Caco-2 (cell line): ENCODE results near the gene ASTN2. TPM values are rescaled to one million over a fixed set of nuclear protein-coding genes. Genes with fewer than 3 reads are reported as not detected.
"Not testable (repeated sequence)": the region's sequence is repeated elsewhere in the genome, so short reads cannot be mapped to it uniquely, and the experiment has no call there.

ENCODE experiments used
- BruUV-seq: library from RNA; stranded (reverse); fragments of 400-500 nt; replicated peaks from 2 replicates; lab custom pipeline; 2021; lab: Mats Ljungman, UMichigan
- CTCF ChIA-PET: fragments of 300-600 bp; sonication (Branson Sonifier 250); formaldehyde crosslinking; loops from one replicate; lab custom pipeline; 2022; ENCODE audit warnings: antibody characterized with exemption; lab: Charles Lee
- POLR2A ChIA-PET: fragments of 300-600 bp; sonication (Branson Sonifier 250); formaldehyde crosslinking; loops from one replicate; lab custom pipeline; 2022; ENCODE audit warnings: antibody characterized with exemption; lab: Charles Lee
- DNase-seq, 2 experiments: peaks; one replicate each; pipeline versions ENCODE4 v3.0.0 to v3.0.0-alpha.2; 2020 to 2022
- H3K27me3 ChIP-seq: replicated peaks from 2 replicates; pipeline ENCODE4 v1.6.0; 2011; ENCODE audit warnings: low read length; ENCODE audit not compliant: control insufficient read depth, insufficient read depth
- H3K36me3 ChIP-seq: 2 replicates; pipeline ENCODE4 v1.5.1; 2011; ENCODE audit warnings: low read length; ENCODE audit not compliant: control insufficient read depth, insufficient read depth
- H3K4me1 ChIP-seq: fragments of 250-450 bp; sonication (Bioruptor Pico); 2 replicates; pipeline ENCODE4 v1.5.1; 2020; ENCODE audit warnings: mild to moderate bottlenecking
- H3K4me3 ChIP-seq: 2 replicates; pipeline ENCODE4 v1.5.1; 2011; ENCODE audit warnings: low read depth, mild to moderate bottlenecking, control low read depth, low read length
- H3K9me3 ChIP-seq: fragments of 250-450 bp; sonication (Bioruptor Pico); 2 replicates; pipeline ENCODE4 v1.5.1; 2020; ENCODE audit warnings: mild to moderate bottlenecking, moderate library complexity
- H3K27ac Mint-ChIP-seq: one replicate; pipeline ENCODE4 v1.8.0; 2022; ENCODE audit warnings: mixed read lengths; ENCODE audit not compliant: unreplicated experiment
- H3K27me3 Mint-ChIP-seq: one replicate; pipeline ENCODE4 v1.8.0; 2022; ENCODE audit warnings: mixed read lengths; ENCODE audit not compliant: insufficient read depth, unreplicated experiment
- H3K36me3 Mint-ChIP-seq: one replicate; pipeline ENCODE4 v1.8.0; 2022; ENCODE audit warnings: mild to moderate bottlenecking, mixed read lengths; ENCODE audit not compliant: insufficient read depth, unreplicated experiment
- H3K4me1 Mint-ChIP-seq: one replicate; pipeline ENCODE4 v1.8.0; 2022; ENCODE audit warnings: low read depth, mixed read lengths; ENCODE audit not compliant: unreplicated experiment
- H3K4me3 Mint-ChIP-seq: one replicate; pipeline ENCODE4 v1.8.0; 2022; ENCODE audit warnings: mild to moderate bottlenecking, moderate library complexity, mixed read lengths; ENCODE audit not compliant: unreplicated experiment
- H3K9me3 Mint-ChIP-seq: one replicate; pipeline ENCODE4 v1.8.0; 2022; ENCODE audit warnings: mixed read lengths; ENCODE audit not compliant: unreplicated experiment
- intact Hi-C: fragments of 100-400 bp; cut with micrococcal nuclease; formaldehyde crosslinking; loops from one replicate; pipeline ENCODE4 v1.10.0; 2022; ENCODE audit not compliant: unreplicated experiment
- total RNA-seq: library from RNA; stranded (reverse); gene quantifications from 2 replicates; pipeline ENCODE4 v1.2.3, GENCODE V29; 2022
- TF ChIP-seq, protein P1 (sequence below), 2 experiments: fragments of 200-600 bp in 1 of 2; IDR thresholded peaks; 1 replicate in 1 of 2; 2 replicates in 1 of 2; pipeline versions ENCODE4 v1.5.1 to v1.8.0; 2011 to 2022; ENCODE audit warnings: antibody characterized with exemption in 1 of 2, control low read depth in 1 of 2, inconsistent platforms in 1 of 2, low read depth in 1 of 2, low read length in 1 of 2, mild to moderate bottlenecking in 1 of 2, moderate library complexity in 1 of 2; ENCODE audit not compliant: insufficient read depth in 1 of 2, severe bottlenecking in 1 of 2, unreplicated experiment in 1 of 2

ASTN2 gene
- total RNA-seq, 1 experiment from 2014 or later, result 12.7 TPM

DNA sequence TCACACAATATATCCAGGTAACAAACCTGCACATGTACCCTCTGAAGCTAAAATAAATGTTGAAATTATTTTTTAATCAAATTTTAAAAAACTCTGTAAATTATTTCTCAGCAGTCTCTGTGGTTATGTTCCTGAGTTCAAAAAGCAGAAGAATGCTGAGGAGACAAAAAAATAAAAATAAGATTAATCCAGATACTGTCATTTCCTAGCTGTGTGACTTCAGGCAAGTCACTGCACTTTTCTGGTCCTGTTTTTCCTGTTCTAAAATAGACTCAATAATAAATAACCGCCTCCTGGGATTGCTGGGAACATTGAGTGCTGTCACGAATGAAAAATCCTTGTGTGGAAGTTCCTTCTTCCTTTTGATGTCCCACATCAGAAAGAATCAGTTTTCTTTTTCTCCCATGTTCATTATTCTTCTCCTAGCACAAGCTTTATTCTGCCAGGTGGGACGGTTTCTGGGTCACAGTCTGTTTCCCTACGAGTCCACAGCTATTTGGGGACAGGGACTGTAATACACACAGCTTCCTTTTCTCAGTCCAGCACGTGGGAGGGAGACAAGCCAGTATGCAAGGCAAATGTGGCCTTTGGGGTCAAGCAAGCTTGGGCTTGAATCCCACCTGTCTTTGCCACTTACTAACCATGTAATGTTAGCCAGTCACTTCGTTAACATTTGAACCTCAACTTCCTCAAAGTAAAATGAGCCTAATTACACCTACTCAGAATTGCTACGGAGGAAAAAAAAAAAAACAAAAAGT is 570.8 kb downstream of the ASTN2 start:
- H3K36me3 ChIP-seq, result no peaks in the 10 kb centered on the region
- Mint-ChIP-seq H3K9me3 (no peaks in the 10 kb centered on the region), H3K4me1 (no peaks in the 10 kb centered on the region), H3K27me3 (no peaks in the 10 kb centered on the region), H3K27ac (no peak overlapping the region), H3K36me3 (no peaks in the 10 kb centered on the region), H3K4me3 (no peak overlapping the region)
- TF ChIP-seq, protein P1, sequence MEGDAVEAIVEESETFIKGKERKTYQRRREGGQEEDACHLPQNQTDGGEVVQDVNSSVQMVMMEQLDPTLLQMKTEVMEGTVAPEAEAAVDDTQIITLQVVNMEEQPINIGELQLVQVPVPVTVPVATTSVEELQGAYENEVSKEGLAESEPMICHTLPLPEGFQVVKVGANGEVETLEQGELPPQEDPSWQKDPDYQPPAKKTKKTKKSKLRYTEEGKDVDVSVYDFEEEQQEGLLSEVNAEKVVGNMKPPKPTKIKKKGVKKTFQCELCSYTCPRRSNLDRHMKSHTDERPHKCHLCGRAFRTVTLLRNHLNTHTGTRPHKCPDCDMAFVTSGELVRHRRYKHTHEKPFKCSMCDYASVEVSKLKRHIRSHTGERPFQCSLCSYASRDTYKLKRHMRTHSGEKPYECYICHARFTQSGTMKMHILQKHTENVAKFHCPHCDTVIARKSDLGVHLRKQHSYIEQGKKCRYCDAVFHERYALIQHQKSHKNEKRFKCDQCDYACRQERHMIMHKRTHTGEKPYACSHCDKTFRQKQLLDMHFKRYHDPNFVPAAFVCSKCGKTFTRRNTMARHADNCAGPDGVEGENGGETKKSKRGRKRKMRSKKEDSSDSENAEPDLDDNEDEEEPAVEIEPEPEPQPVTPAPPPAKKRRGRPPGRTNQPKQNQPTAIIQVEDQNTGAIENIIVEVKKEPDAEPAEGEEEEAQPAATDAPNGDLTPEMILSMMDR (IDR thresholded peaks at IDR 0.05; ENCODE audit: insufficient read depth in 1 of 2, low read depth in 1 of 2, low read length in 1 of 2, severe bottlenecking in 1 of 2, unreplicated experiment in 1 of 2), result no peak
- H3K4me3 ChIP-seq, result no peak overlapping the region
- intact Hi-C loops, result no loop called here
- H3K27me3 ChIP-seq, result no peaks in the 10 kb centered on the region
- no peaks in the 10 kb centered on the region for H3K4me1 ChIP-seq
- POLR2A ChIA-PET, result no interaction called here
- no TSS peak for BruUV-seq
- H3K9me3 ChIP-seq, result no peaks in the 10 kb centered on the region
- DNase-seq, result no peak
- CTCF ChIA-PET, result no interaction called here

DNA sequence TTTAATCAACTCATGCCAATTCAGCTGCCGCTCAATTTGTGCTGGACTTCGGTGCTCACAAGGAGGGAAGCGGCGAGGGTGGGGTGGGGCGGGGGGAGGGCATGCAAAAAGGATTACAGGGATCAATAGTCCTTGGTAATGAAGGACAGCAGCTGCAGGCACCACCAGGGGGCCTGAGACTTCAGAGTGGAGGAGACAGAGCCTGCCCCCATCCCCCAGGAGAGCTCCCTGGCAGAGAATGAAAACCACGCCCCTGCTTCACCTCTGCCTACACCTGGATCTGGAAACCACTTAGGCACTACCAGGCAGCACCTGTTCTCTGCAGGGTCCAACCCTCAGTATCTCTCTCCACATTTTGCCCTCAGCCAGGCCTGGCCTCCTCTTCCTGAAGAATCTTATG is 572.2 kb downstream of the ASTN2 start:
- H3K4me1 Mint-ChIP-seq, result no peaks in the 10 kb centered on the region
- no peaks in the 10 kb centered on the region for H3K9me3 Mint-ChIP-seq
- intact Hi-C loops, result no loop called here
- peak; percentile 21 to 35 for DNase-seq
- no peaks in the 10 kb centered on the region for H3K36me3 ChIP-seq
- H3K27me3 Mint-ChIP-seq, result no peaks in the 10 kb centered on the region
- no peak overlapping the region for H3K27ac Mint-ChIP-seq
- H3K4me1 ChIP-seq, result no peaks in the 10 kb centered on the region
- ChIA-PET POLR2A (no interaction called here), CTCF (no interaction called here)
- no peaks in the 10 kb centered on the region for H3K27me3 ChIP-seq
- no peak overlapping the region for H3K4me3 ChIP-seq
- H3K36me3 Mint-ChIP-seq, result no peaks in the 10 kb centered on the region
- H3K4me3 Mint-ChIP-seq, result no peak overlapping the region
- H3K9me3 ChIP-seq, result no peaks in the 10 kb centered on the region
- TF ChIP-seq, protein P1 (IDR thresholded peaks at IDR 0.05; ENCODE audit: insufficient read depth in 1 of 2, low read depth in 1 of 2, low read length in 1 of 2, severe bottlenecking in 1 of 2, unreplicated experiment in 1 of 2), result no peak
- BruUV-seq, result no TSS peak

DNA sequence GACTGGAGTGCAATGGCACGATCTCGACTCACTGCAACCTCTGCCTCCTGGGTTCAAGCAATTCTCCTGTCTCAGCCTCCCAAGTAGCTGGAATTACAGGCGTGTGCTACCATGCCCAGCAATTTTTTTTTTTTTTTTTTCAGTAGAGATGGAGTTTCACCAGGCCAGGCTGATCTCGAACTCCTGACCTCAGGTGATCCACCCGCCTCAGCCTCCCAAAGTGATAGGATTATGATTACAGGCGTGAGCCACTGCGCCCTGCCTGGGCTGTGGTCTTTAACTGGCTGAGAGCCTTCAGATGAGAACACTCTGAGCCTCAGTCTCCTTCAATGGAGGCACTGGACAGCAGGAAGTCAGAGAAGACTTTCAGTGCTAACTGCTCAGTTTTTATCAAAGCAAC is 576.4 kb downstream of the ASTN2 start:
- H3K4me1 Mint-ChIP-seq, BruUV-seq: not testable (repeated sequence)

More for the DNA sequence above, 576.4 kb downstream of the ASTN2 start:
- H3K9me3 ChIP-seq, intact Hi-C loops, POLR2A ChIA-PET, H3K4me3 Mint-ChIP-seq, DNase-seq, H3K27me3 Mint-ChIP-seq, H3K36me3 ChIP-seq, H3K36me3 Mint-ChIP-seq, H3K27ac Mint-ChIP-seq, CTCF ChIA-PET, H3K9me3 Mint-ChIP-seq, H3K4me1 ChIP-seq, H3K27me3 ChIP-seq, H3K4me3 ChIP-seq: not testable (repeated sequence)
